Spleen (tissue), 7 donors: Measurements from ENCODE around the gene TRIM7.

Experiments used
- CTCF ChIP-seq, 11 experiments: fragments of 200-600 bp in 7 of 11; fragments of 450-650 bp in 4 of 11; sonication (generic) in 4 of 11; IDR thresholded peaks in 8 of 11; conservative IDR thresholded peaks in 3 of 11; 1 replicate in 7 of 11; 2 replicates in 4 of 11; pipeline versions ENCODE4 v1.4.0 to v1.8.0; 2016 to 2021; ENCODE audit warnings: antibody characterized with exemption in 11 of 11, inconsistent platforms in 4 of 11, mild to moderate bottlenecking in 1 of 11
- POLR2A ChIP-seq, 3 donors: fragments of 450-650 bp; IDR thresholded peaks; one replicate each; pipeline ENCODE4 v1.5.1; 2017; ENCODE audit warnings: antibody characterized with exemption in 3 of 3, mild to moderate bottlenecking in 1 of 3
- donor health status: DM: no; HTN: no; CAD: no; lungs with moderate emphysema.
- donor health status: DM: no; HTN: no; CAD: no.
- donor health status: DM: no; HTN: no; CAD: no.

DNA sequence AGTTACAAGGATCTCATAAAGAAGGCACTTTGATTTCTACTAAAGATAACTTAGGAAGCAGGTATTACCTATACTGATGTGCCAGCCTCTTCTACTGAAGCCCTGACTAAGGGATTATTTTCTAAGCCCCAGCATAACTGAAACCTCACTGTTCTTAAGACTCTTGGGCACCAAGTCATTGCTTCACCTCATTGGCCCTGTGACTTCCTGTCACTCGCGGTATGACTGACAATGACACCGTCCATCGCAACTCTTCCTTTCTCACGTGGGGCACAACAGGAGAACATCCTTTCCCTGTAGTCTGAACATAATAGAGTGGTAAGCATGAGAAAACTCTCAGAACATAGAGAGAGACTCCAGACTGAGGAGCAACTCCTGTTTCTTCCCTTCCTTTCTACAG, 51.2 kb downstream of the TRIM7 start:
- TF ChIP-seq CTCF (IDR thresholded peaks at IDR 0.05 in 8 of 11, conservative IDR thresholded peaks at IDR 0.05 in 3 of 11) (no peak), POLR2A (IDR thresholded peaks at IDR 0.05) (no peak)
